IMR-90 (cell line): ENCODE measurements around the gene C14orf93.
A peak's percentile ranks its signal among the peaks of the same experiment; 100 is the strongest.

ENCODE experiments used
- BHLHE40 ChIP-seq: fragments of 150-350 bp; IDR thresholded peaks from 2 replicates; pipeline ENCODE4 v1.6.1; 2016; ENCODE audit warnings: mild to moderate bottlenecking, low read depth, low read length
- CHD1 ChIP-seq: IDR thresholded peaks from 2 replicates; pipeline ENCODE4 v1.6.1; 2012; ENCODE audit warnings: low read depth, low read length, improper control_type of control experiment
- MAFK ChIP-seq: IDR thresholded peaks from 2 replicates; pipeline ENCODE4 v1.6.1; 2012; ENCODE audit warnings: low read depth, low read length, improper control_type of control experiment
- MXI1 ChIP-seq: IDR thresholded peaks from 2 replicates; pipeline ENCODE4 v1.6.1; 2012; ENCODE audit warnings: low read depth, mild to moderate bottlenecking, low read length, moderate library complexity, borderline replicate concordance
- NFE2L2 ChIP-seq: fragments of 150-350 bp; IDR thresholded peaks from 2 replicates; pipeline ENCODE4 v1.6.1; 2016; ENCODE audit warnings: low read depth, mild to moderate bottlenecking, low read length
- POLR2A ChIP-seq: IDR thresholded peaks from 2 replicates; pipeline ENCODE4 v1.6.1; 2012; ENCODE audit warnings: mild to moderate bottlenecking, low read depth, low read length
- RAD21 ChIP-seq: IDR thresholded peaks from 2 replicates; pipeline ENCODE4 v1.6.1; 2012; ENCODE audit warnings: low read length, improper control_type of control experiment
- RCOR1 ChIP-seq: IDR thresholded peaks from 2 replicates; pipeline ENCODE4 v1.6.1; 2012; ENCODE audit warnings: mild to moderate bottlenecking, low read length, improper control_type of control experiment; ENCODE audit not compliant: insufficient replicate concordance
- RFX5 ChIP-seq: IDR thresholded peaks from 2 replicates; pipeline ENCODE4 v1.8.0; 2012; ENCODE audit warnings: low read depth, mild to moderate bottlenecking, low read length, moderate library complexity
- SMC3 ChIP-seq: fragments of 150-350 bp; IDR thresholded peaks from 2 replicates; pipeline ENCODE4 v1.6.1; 2016; ENCODE audit warnings: low read depth, mild to moderate bottlenecking, antibody characterized with exemption, low read length, moderate library complexity
- TF ChIP-seq, protein P1 (sequence below): conservative IDR thresholded peaks from 2 replicates; pipeline ENCODE4 v1.5.1; 2012; ENCODE audit warnings: mild to moderate bottlenecking, low read depth, low read length, improper control_type of control experiment
- TF ChIP-seq, protein P2 (sequence below): fragments of 150-350 bp; IDR thresholded peaks from 2 replicates; pipeline ENCODE4 v1.6.1; 2017; ENCODE audit warnings: mild to moderate bottlenecking, antibody characterized with exemption, low read length, low read depth
- TF ChIP-seq, protein P3 (sequence below): fragments of 150-350 bp; IDR thresholded peaks from 2 replicates; pipeline ENCODE4 v1.6.1; 2016; ENCODE audit warnings: low read depth, mild to moderate bottlenecking, low read length, moderate library complexity, borderline replicate concordance

DNA sequence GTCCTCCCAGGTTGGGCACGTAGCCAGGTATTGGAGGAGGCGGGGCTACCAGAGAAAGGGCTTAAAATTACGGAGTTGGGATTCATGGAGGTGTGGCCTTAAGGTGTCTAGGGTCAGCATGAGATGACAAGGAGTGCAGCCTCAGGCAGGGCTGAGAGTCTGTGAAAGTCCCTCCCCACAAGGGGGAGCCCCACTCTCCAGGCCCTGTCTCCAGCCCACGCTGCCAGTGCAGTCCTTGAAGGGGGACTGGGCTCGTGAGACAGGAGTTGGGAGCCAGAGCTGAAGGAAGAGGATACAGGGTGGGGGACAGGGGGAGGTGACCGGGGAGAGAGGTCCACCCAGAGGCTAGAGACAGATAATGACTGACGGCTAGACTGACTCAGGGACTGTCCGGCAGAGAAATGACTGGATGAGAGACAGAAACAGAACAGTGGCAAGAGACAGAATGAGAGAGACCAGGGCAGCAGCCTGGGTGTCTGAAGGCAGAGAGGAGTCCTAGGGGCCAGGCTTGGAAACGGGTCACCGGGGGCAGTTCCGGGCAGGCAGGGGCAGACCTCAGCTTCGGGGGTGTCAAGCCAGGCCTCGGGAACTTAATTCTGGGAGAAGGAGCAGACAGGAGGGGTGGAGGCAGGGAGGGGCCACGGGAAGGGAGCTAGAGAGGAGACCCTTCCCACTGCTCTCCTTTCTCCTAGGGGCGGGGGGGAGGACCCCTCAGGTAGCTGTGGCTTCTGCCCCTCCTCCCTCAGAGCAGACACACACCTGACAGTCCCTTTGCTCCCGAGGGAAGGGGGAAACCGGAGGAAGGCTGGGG lies 46.4 kb upstream of the C14orf93 start:
- TF ChIP-seq, protein P1, sequence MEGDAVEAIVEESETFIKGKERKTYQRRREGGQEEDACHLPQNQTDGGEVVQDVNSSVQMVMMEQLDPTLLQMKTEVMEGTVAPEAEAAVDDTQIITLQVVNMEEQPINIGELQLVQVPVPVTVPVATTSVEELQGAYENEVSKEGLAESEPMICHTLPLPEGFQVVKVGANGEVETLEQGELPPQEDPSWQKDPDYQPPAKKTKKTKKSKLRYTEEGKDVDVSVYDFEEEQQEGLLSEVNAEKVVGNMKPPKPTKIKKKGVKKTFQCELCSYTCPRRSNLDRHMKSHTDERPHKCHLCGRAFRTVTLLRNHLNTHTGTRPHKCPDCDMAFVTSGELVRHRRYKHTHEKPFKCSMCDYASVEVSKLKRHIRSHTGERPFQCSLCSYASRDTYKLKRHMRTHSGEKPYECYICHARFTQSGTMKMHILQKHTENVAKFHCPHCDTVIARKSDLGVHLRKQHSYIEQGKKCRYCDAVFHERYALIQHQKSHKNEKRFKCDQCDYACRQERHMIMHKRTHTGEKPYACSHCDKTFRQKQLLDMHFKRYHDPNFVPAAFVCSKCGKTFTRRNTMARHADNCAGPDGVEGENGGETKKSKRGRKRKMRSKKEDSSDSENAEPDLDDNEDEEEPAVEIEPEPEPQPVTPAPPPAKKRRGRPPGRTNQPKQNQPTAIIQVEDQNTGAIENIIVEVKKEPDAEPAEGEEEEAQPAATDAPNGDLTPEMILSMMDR, result peak; percentile 76
- TF ChIP-seq MAFK, result no peak
- TF ChIP-seq BHLHE40, result no peak
- no peak for TF ChIP-seq CHD1
- no peak for TF ChIP-seq RFX5
- no peak for TF ChIP-seq NFE2L2
- no peak for TF ChIP-seq RCOR1
- TF ChIP-seq POLR2A, result no peak
- 0 out of 2 replicates have a peak, but pooled peaks have one; percentile 31 for TF ChIP-seq MXI1
- TF ChIP-seq RAD21, result peak; percentile 54
- peak; percentile 61 for TF ChIP-seq SMC3
- TF ChIP-seq, protein P2, sequence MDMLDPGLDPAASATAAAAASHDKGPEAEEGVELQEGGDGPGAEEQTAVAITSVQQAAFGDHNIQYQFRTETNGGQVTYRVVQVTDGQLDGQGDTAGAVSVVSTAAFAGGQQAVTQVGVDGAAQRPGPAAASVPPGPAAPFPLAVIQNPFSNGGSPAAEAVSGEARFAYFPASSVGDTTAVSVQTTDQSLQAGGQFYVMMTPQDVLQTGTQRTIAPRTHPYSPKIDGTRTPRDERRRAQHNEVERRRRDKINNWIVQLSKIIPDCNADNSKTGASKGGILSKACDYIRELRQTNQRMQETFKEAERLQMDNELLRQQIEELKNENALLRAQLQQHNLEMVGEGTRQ, result no peak
- TF ChIP-seq, protein P3, sequence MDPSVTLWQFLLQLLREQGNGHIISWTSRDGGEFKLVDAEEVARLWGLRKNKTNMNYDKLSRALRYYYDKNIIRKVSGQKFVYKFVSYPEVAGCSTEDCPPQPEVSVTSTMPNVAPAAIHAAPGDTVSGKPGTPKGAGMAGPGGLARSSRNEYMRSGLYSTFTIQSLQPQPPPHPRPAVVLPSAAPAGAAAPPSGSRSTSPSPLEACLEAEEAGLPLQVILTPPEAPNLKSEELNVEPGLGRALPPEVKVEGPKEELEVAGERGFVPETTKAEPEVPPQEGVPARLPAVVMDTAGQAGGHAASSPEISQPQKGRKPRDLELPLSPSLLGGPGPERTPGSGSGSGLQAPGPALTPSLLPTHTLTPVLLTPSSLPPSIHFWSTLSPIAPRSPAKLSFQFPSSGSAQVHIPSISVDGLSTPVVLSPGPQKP, result no peak
